Left hindlimb (tissue), 1 donor: ENCODE results near the gene GPD1.
"Not testable (repeated sequence)": the region's sequence is repeated elsewhere in the genome, so short reads cannot be mapped to it uniquely, and the experiment has no call there.

Source experiments
- DNase-seq: peaks from one replicate; pipeline ENCODE4 v3.0.0-alpha.2; 2018

The GPD1 gene

GRCh38 chr12:50074936-50075807 lies 28.6 kb upstream of the GPD1 start:
- peak; percentile 85 for DNase-seq

- no peak for DNase-seq
Observed at GRCh38 chr12:50075808-50076170, 28.0 kb upstream of the GPD1 start.

GRCh38 chr12:50077099-50077498 lies 26.7 kb upstream of the GPD1 start:
- DNase-seq = no peak

- DNase-seq = no peak
Observed at GRCh38 chr12:50078281-50078680, 25.5 kb upstream of the GPD1 start.

- no peak for DNase-seq
Observed at GRCh38 chr12:50079771-50080170, 24.0 kb upstream of the GPD1 start.

GRCh38 chr12:50081096-50081808 lies 22.6 kb upstream of the GPD1 start:
- no peak for DNase-seq

GRCh38 chr12:50082644-50083043 lies 21.2 kb upstream of the GPD1 start:
- no peak for DNase-seq

- DNase-seq = no peak
Observed at GRCh38 chr12:50083301-50083700, 20.5 kb upstream of the GPD1 start.

GRCh38 chr12:50084409-50084774 lies 19.4 kb upstream of the GPD1 start:
- DNase-seq = not testable (repeated sequence)

GRCh38 chr12:50084775-50085614 lies 18.8 kb upstream of the GPD1 start, which contains the start of gene SMARCD1:
Gene SMARCD1, plus strand, starts transcription at chr12:50085342. Its CDS starts 28 bp downstream, at chr12:50085370.
- peak; percentile 95 for DNase-seq

GRCh38 chr12:50085615-50086072 lies 18.2 kb upstream of the GPD1 start:
- no peak for DNase-seq

- no peak for DNase-seq
Observed at GRCh38 chr12:50086148-50086547, 17.7 kb upstream of the GPD1 start.

- no peak for DNase-seq
Observed at GRCh38 chr12:50087151-50087550, 16.7 kb upstream of the GPD1 start.

- DNase-seq = no peak
Observed at GRCh38 chr12:50087995-50088394, 15.8 kb upstream of the GPD1 start.

- DNase-seq = no peak
Observed at GRCh38 chr12:50088577-50089335, 15.1 kb upstream of the GPD1 start.

- no peak for DNase-seq
Observed at GRCh38 chr12:50089730-50090129, 14.1 kb upstream of the GPD1 start.

GRCh38 chr12:50090391-50090790 lies 13.4 kb upstream of the GPD1 start:
- DNase-seq = no peak

- DNase-seq = no peak
Observed at GRCh38 chr12:50097952-50098351, 5.9 kb upstream of the GPD1 start.

GRCh38 chr12:50099302-50100008 lies 4.4 kb upstream of the GPD1 start:
- no peak for DNase-seq

GRCh38 chr12:50100561-50100960 lies 3.2 kb upstream of the GPD1 start:
- DNase-seq = no peak

- DNase-seq = no peak
Observed at GRCh38 chr12:50101663-50102062, 2.1 kb upstream of the GPD1 start.

- no peak for DNase-seq
Observed at GRCh38 chr12:50102131-50102531, 1.7 kb upstream of the GPD1 start.
